ENCODE results near the gene FGD3. TPM values are rescaled to one million over a fixed set of nuclear protein-coding genes. Genes with fewer than 3 reads are reported as not detected.

Gene FGD3
- total RNA-seq, 1 experiment from 2014 or later = 1.8 TPM

DNA sequence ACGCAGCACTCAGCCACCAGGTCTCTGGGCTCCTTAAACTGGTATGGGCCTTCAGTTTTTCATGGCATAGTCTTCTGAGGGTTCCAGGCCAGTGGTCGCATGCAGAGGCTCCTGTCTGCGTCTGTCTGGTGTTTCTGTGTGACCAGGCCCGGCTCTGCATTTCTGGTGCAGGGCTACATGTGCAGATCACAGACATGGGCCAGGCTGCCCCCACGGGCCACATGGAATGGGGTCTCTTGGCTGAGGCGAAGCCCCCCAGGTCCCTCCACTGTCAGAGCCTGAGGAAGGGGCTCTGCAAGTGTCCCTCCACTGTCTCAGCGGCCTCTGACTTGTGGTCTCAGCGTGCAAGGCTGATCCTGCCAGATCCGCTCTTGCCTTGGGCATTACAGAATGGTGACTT is 133.1 kb downstream of the FGD3 start:
- no peak overlapping the region for H2BK12ac ChIP-seq (ENCODE audit: insufficient read length, low read depth, low read length)
- no peak overlapping the region for H2BK15ac ChIP-seq (ENCODE audit: low read depth, low read length)
- H3K9me3 ChIP-seq (ENCODE audit: control insufficient read depth, low read depth, low read length) = no peaks in the 10 kb centered on the region
- no peaks in the 10 kb centered on the region for H3K79me2 ChIP-seq (ENCODE audit: insufficient read depth, low read length)
- peaks cover 2 to 6% (median 3%) of the 10 kb centered on the region in 3 experiments for H3K36me3 Mint-ChIP-seq (ENCODE audit: insufficient read depth in 1 of 3, low read depth in 3 of 3)
- no peak overlapping the region for H2BK120ac ChIP-seq (ENCODE audit: low read depth, low read length, poor library complexity, severe bottlenecking)
- no peak overlapping the region for H2AK5ac ChIP-seq (ENCODE audit: insufficient read length, low read length)
- no peak overlapping the region for H2AFZ ChIP-seq (ENCODE audit: low read length)
- no peak overlapping the region for H3K27ac Mint-ChIP-seq
- H3K4me3 Mint-ChIP-seq = no peak overlapping the region
- no peaks in the 10 kb centered on the region for H3K27me3 Mint-ChIP-seq (ENCODE audit: low read depth)
- H3K23ac ChIP-seq (ENCODE audit: insufficient read length, low read depth, low read length) = no peak overlapping the region
- WGBS (ENCODE audit: extremely low coverage, insufficient read length, low lambda C conversion rate) = no CpG with 5 or more reads among the region's 9 CpGs
- H4K5ac ChIP-seq (ENCODE audit: insufficient read length, low read depth, low read length) = no peak overlapping the region
- DNase-seq = no peak
- no peak overlapping the region for H2BK5ac ChIP-seq (ENCODE audit: insufficient read length, low read length)
- H3K56ac ChIP-seq (ENCODE audit: insufficient read length, low read depth, low read length) = no peak overlapping the region
- H2BK20ac ChIP-seq (ENCODE audit: low read depth, low read length, poor library complexity, severe bottlenecking) = no peak overlapping the region
- no peaks in the 10 kb centered on the region for H3K4me1 ChIP-seq (ENCODE audit: insufficient read depth, low read length)
- no peak overlapping the region for H4K91ac ChIP-seq (ENCODE audit: insufficient read length, low read depth, low read length)
- H3K4ac ChIP-seq (ENCODE audit: low read depth, low read length) = no peak overlapping the region
- H3K4me1 Mint-ChIP-seq = 0 out of 4 replicates have a peak, but pooled peaks cover 0 to 3% of the 10 kb centered on the region in 2 experiments
- H3K14ac ChIP-seq (ENCODE audit: insufficient read depth, low read length) = no peak overlapping the region
- no peaks in the 10 kb centered on the region for H3K27me3 ChIP-seq (ENCODE audit: insufficient read depth, low read length)
- no peak overlapping the region for H3K18ac ChIP-seq (ENCODE audit: insufficient read length, low read depth, low read length)
- H3K9me3 Mint-ChIP-seq = peaks cover under 1% of the 10 kb centered on the region in 2 experiments; a peak in 3 of 5 replicates
- H3T11ph ChIP-seq (ENCODE audit: low read length) = no peak overlapping the region
- TF ChIP-seq, protein P1, sequence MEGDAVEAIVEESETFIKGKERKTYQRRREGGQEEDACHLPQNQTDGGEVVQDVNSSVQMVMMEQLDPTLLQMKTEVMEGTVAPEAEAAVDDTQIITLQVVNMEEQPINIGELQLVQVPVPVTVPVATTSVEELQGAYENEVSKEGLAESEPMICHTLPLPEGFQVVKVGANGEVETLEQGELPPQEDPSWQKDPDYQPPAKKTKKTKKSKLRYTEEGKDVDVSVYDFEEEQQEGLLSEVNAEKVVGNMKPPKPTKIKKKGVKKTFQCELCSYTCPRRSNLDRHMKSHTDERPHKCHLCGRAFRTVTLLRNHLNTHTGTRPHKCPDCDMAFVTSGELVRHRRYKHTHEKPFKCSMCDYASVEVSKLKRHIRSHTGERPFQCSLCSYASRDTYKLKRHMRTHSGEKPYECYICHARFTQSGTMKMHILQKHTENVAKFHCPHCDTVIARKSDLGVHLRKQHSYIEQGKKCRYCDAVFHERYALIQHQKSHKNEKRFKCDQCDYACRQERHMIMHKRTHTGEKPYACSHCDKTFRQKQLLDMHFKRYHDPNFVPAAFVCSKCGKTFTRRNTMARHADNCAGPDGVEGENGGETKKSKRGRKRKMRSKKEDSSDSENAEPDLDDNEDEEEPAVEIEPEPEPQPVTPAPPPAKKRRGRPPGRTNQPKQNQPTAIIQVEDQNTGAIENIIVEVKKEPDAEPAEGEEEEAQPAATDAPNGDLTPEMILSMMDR (conservative IDR thresholded peaks at IDR 0.05) = no peak
- H3K27ac ChIP-seq (ENCODE audit: insufficient read length, low read depth, low read length) = no peak overlapping the region
- no peak overlapping the region for H4K8ac ChIP-seq (replicated peaks; ENCODE audit: insufficient read length, low read depth, low read length)
- no peak overlapping the region for H3K4me2 ChIP-seq (ENCODE audit: insufficient read depth, insufficient read length, low read length)
- H3K79me1 ChIP-seq (ENCODE audit: insufficient read depth, low read depth, low read length, poor library complexity, severe bottlenecking) = no peaks in the 10 kb centered on the region
- H3K9ac ChIP-seq (ENCODE audit: extremely low read depth, insufficient read length, low read length) = no peak overlapping the region
- H3K23me2 ChIP-seq (ENCODE audit: insufficient read length, low read depth, low read length, poor library complexity, severe bottlenecking) = no peaks in the 10 kb centered on the region
- H4K20me1 ChIP-seq (ENCODE audit: control insufficient read depth, insufficient read depth, insufficient read length) = no peaks in the 10 kb centered on the region
